H9 (cell line): ENCODE results near the gene AK8. TPM values are rescaled to one million over a fixed set of nuclear protein-coding genes. Genes with fewer than 3 reads are reported as not detected.

ENCODE experiments used
- DNase-seq: peaks from one replicate; pipeline ENCODE4 v3.0.0-alpha.2; 2017
- H2AFZ ChIP-seq: one replicate; pipeline ENCODE4 v1.6.1; 2013; ENCODE audit warnings: mild to moderate bottlenecking, low read length, control low read depth, moderate library complexity
- H2AK5ac ChIP-seq: 2 replicates; pipeline ENCODE4 v1.6.1; 2013; ENCODE audit warnings: low read length, control low read depth, mixed read lengths; ENCODE audit not compliant: insufficient read length
- H2BK120ac ChIP-seq: one replicate; pipeline ENCODE4 v1.6.1; 2013; ENCODE audit warnings: low read depth, mild to moderate bottlenecking, low read length, control low read depth, inconsistent platforms; ENCODE audit not compliant: poor library complexity, severe bottlenecking
- H2BK12ac ChIP-seq: 2 replicates; pipeline ENCODE4 v1.6.1; 2013; ENCODE audit warnings: low read length, control low read depth, mixed read lengths, low read depth; ENCODE audit not compliant: insufficient read length
- H2BK15ac ChIP-seq: 2 replicates; pipeline ENCODE4 v1.6.1; 2013; ENCODE audit warnings: low read depth, low read length, control low read depth
- H2BK20ac ChIP-seq: one replicate; pipeline ENCODE4 v1.6.1; 2013; ENCODE audit warnings: low read depth, mild to moderate bottlenecking, low read length, control low read depth, inconsistent platforms; ENCODE audit not compliant: poor library complexity, severe bottlenecking
- H2BK5ac ChIP-seq: 2 replicates; pipeline ENCODE4 v1.6.1; 2013; ENCODE audit warnings: low read length, control low read depth, mixed read lengths; ENCODE audit not compliant: insufficient read length
- H3K14ac ChIP-seq: 2 replicates; pipeline ENCODE4 v1.6.1; 2013; ENCODE audit warnings: low read length, control low read depth; ENCODE audit not compliant: insufficient read depth
- H3K18ac ChIP-seq: 2 replicates; pipeline ENCODE4 v1.6.1; 2013; ENCODE audit warnings: low read depth, mild to moderate bottlenecking, mixed read lengths, low read length, control low read depth; ENCODE audit not compliant: insufficient read length
- H3K23ac ChIP-seq: 2 replicates; pipeline ENCODE4 v1.6.1; 2013; ENCODE audit warnings: low read length, control low read depth, mixed read lengths, low read depth; ENCODE audit not compliant: insufficient read length
- H3K23me2 ChIP-seq: 2 replicates; pipeline ENCODE4 v1.6.1; 2013; ENCODE audit warnings: low read depth, mild to moderate bottlenecking, mixed read lengths, low read length, control low read depth; ENCODE audit not compliant: insufficient read length, poor library complexity, severe bottlenecking
- H3K27ac ChIP-seq: 2 replicates; pipeline ENCODE4 v1.5.1; 2013; ENCODE audit warnings: low read length, control low read depth, mixed read lengths, low read depth; ENCODE audit not compliant: insufficient read length
- H3K27me3 ChIP-seq: 2 replicates; pipeline ENCODE4 v1.6.1; 2013; ENCODE audit warnings: low read length, control low read depth, inconsistent platforms; ENCODE audit not compliant: insufficient read depth
- H3K4ac ChIP-seq: 2 replicates; pipeline ENCODE4 v1.6.1; 2013; ENCODE audit warnings: low read depth, mild to moderate bottlenecking, control low read depth, inconsistent platforms, low read length, moderate library complexity
- H3K4me1 ChIP-seq: 2 replicates; pipeline ENCODE4 v1.6.1; 2013; ENCODE audit warnings: low read length, control low read depth, inconsistent platforms; ENCODE audit not compliant: insufficient read depth
- H3K4me2 ChIP-seq: 2 replicates; pipeline ENCODE4 v1.6.1; 2013; ENCODE audit warnings: low read length, control low read depth, mixed read lengths; ENCODE audit not compliant: insufficient read length, insufficient read depth
- H3K56ac ChIP-seq: 2 replicates; pipeline ENCODE4 v1.6.1; 2013; ENCODE audit warnings: low read depth, mild to moderate bottlenecking, mixed read lengths, low read length, control low read depth; ENCODE audit not compliant: insufficient read length
- H3K79me1 ChIP-seq: 2 replicates; pipeline ENCODE4 v1.6.1; 2013; ENCODE audit warnings: low read depth, mild to moderate bottlenecking, moderate library complexity, low read length, control low read depth, inconsistent platforms; ENCODE audit not compliant: insufficient read depth, poor library complexity, severe bottlenecking
- H3K79me2 ChIP-seq: 2 replicates; pipeline ENCODE4 v1.6.1; 2013; ENCODE audit warnings: low read length, control low read depth, inconsistent platforms; ENCODE audit not compliant: insufficient read depth
- H3K9ac ChIP-seq: 2 replicates; pipeline ENCODE4 v1.6.1; 2013; ENCODE audit warnings: low read length, control low read depth, mixed read lengths; ENCODE audit not compliant: insufficient read length; ENCODE audit errors: extremely low read depth
- H3K9me3 ChIP-seq: one replicate; pipeline ENCODE4 v1.6.1; 2013; ENCODE audit warnings: low read depth, low read length, inconsistent platforms; ENCODE audit not compliant: control insufficient read depth
- H3T11ph ChIP-seq: one replicate; pipeline ENCODE4 v1.6.1; 2013; ENCODE audit warnings: mild to moderate bottlenecking, low read length, control low read depth, inconsistent platforms
- H4K20me1 ChIP-seq: one replicate; pipeline ENCODE4 v1.6.1; 2013; ENCODE audit not compliant: control insufficient read depth, insufficient read length, insufficient read depth
- H4K5ac ChIP-seq: 2 replicates; pipeline ENCODE4 v1.6.1; 2013; ENCODE audit warnings: low read depth, mild to moderate bottlenecking, mixed read lengths, low read length, control low read depth; ENCODE audit not compliant: insufficient read length
- H4K8ac ChIP-seq: replicated peaks from 2 replicates; pipeline ENCODE4 v1.6.1; 2013; ENCODE audit warnings: low read length, control low read depth, mixed read lengths, low read depth; ENCODE audit not compliant: insufficient read length
- H4K91ac ChIP-seq: 2 replicates; pipeline ENCODE4 v1.6.1; 2013; ENCODE audit warnings: low read depth, mild to moderate bottlenecking, moderate library complexity, mixed read lengths, low read length, control low read depth; ENCODE audit not compliant: insufficient read length
- H3K27ac Mint-ChIP-seq, 3 experiments: 2 replicates in 2 of 3; 3 replicates in 1 of 3; pipeline ENCODE4 v1.8.0; 2020 to 2021; ENCODE audit warnings: mixed read lengths in 3 of 3, mild to moderate bottlenecking in 1 of 3, moderate library complexity in 1 of 3
- H3K27me3 Mint-ChIP-seq: 2 replicates; pipeline ENCODE4 v1.8.0; 2021; ENCODE audit warnings: low read depth, mild to moderate bottlenecking, moderate library complexity, mixed read lengths
- H3K36me3 Mint-ChIP-seq, 3 experiments: 2 replicates in 2 of 3; 3 replicates in 1 of 3; pipeline ENCODE4 v1.8.0; 2020 to 2021; ENCODE audit warnings: low read depth in 3 of 3, mixed read lengths in 3 of 3; ENCODE audit not compliant: insufficient read depth in 1 of 3
- H3K4me1 Mint-ChIP-seq, 2 experiments: 2 replicates each; pipeline ENCODE4 v1.8.0; 2020; ENCODE audit warnings: mixed read lengths in 2 of 2
- H3K4me3 Mint-ChIP-seq, 2 experiments: 2 replicates in 1 of 2; 3 replicates in 1 of 2; pipeline ENCODE4 v1.8.0; 2020 to 2021; ENCODE audit warnings: mild to moderate bottlenecking in 2 of 2, mixed read lengths in 2 of 2, moderate library complexity in 1 of 2
- H3K9me3 Mint-ChIP-seq, 2 experiments: 2 replicates in 1 of 2; 3 replicates in 1 of 2; pipeline ENCODE4 v1.8.0; 2020; ENCODE audit warnings: mild to moderate bottlenecking in 2 of 2, mixed read lengths in 2 of 2, moderate library complexity in 1 of 2
- CTCF ChIP-seq: fragments of 200-600 bp; sonication (generic); conservative IDR thresholded peaks from 3 replicates; pipeline ENCODE4 v1.8.0; 2021; ENCODE audit warnings: antibody characterized with exemption, mild to moderate bottlenecking
- WGBS: extraction: QIAGEN DNeasy Blood & Tissue Kit; methylation state at CpG from one replicate; pipeline ENCODE4 v1.1.7; 2013; ENCODE audit warnings: missing lambda C conversion rate, low lambda C conversion rate, mixed read lengths; ENCODE audit not compliant: insufficient read length; ENCODE audit errors: extremely low coverage; 5-methylcytosine and 5-hydroxymethylcytosine counted together
- total RNA-seq: library from RNA; stranded (reverse); gene quantifications from 2 replicates; pipeline ENCODE4 v1.2.1, GENCODE V29; 2021

The AK8 gene
- total RNA-seq, 1 experiment from 2014 or later, result 0.44 TPM

GRCh38 chr9:132888151-132888550 lies 10.1 kb upstream of the AK8 start:
- Histone ChIP-seq H2BK20ac (no peak overlapping the region), H3K27me3 (no peaks in the 10 kb centered on the region), H2BK5ac (no peak overlapping the region), H3K56ac (no peak overlapping the region), H2BK15ac (no peak overlapping the region), H3K9ac (no peak overlapping the region), H2BK12ac (no peak overlapping the region), H2BK120ac (no peak overlapping the region), H4K8ac (no peak overlapping the region), H3K9me3 (no peaks in the 10 kb centered on the region), H2AFZ (no peak overlapping the region), H3K4me2 (no peak overlapping the region), H3K14ac (no peak overlapping the region), H3K79me2 (no peaks in the 10 kb centered on the region), H2AK5ac (no peak overlapping the region), H3K4me1 (no peaks in the 10 kb centered on the region), H4K5ac (no peak overlapping the region), H3K79me1 (no peaks in the 10 kb centered on the region), H3T11ph (no peak overlapping the region), H3K23ac (no peak overlapping the region), H4K91ac (no peak overlapping the region), H3K23me2 (no peaks in the 10 kb centered on the region), H3K18ac (no peak overlapping the region), H3K4ac (no peak overlapping the region), H3K27ac (no peak overlapping the region), H4K20me1 (no peaks in the 10 kb centered on the region)
- H3K27me3 Mint-ChIP-seq, result no peaks in the 10 kb centered on the region; the same call in none of the 2 replicates
- no peak for DNase-seq
- no peak overlapping the region for H3K4me3 Mint-ChIP-seq
- no peaks in the 10 kb centered on the region for H3K9me3 Mint-ChIP-seq
- H3K4me1 Mint-ChIP-seq, result peaks cover 3 to 8% of the 10 kb centered on the region in 2 experiments; a peak in 2 of 4 replicates
- H3K27ac Mint-ChIP-seq, result no peak overlapping the region; a peak in 1 of 7 replicates
- TF ChIP-seq CTCF, result no peak
- no peaks in the 10 kb centered on the region for H3K36me3 Mint-ChIP-seq
- no CpG with 5 or more reads among the region's 18 CpGs for WGBS
